Inferior parietal cortex (tissue), 1 donor: ENCODE results near the gene ATRNL1.

Source experiments
- DNase-seq: peaks from one replicate; pipeline ENCODE4 v3.0.0-alpha.2; 2016; ENCODE audit errors: extremely low spot score

The ATRNL1 gene

DNA sequence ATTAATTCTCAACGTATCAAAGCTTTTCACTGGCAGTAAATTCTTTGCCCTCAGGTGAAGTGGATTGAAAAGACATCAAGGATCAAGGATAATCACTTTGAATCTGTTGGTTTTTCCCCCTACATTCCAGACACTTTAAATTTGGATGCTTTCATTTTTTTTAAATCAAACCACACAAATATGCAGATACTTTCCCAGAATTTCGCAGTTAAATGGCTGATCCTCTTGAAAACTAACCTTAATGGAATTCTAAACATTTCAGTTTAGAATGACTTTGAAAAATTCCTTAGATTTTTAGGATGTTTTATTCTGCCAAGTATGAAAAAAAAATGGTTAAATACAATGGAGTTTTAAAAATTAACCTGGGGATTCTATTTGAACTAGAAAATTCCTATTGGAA is 853.9 kb downstream of the ATRNL1 start:
- no peak for DNase-seq

GRCh38 chr10:115948465-115948864 is 855.3 kb downstream of the ATRNL1 start:
- no peak for DNase-seq

DNA sequence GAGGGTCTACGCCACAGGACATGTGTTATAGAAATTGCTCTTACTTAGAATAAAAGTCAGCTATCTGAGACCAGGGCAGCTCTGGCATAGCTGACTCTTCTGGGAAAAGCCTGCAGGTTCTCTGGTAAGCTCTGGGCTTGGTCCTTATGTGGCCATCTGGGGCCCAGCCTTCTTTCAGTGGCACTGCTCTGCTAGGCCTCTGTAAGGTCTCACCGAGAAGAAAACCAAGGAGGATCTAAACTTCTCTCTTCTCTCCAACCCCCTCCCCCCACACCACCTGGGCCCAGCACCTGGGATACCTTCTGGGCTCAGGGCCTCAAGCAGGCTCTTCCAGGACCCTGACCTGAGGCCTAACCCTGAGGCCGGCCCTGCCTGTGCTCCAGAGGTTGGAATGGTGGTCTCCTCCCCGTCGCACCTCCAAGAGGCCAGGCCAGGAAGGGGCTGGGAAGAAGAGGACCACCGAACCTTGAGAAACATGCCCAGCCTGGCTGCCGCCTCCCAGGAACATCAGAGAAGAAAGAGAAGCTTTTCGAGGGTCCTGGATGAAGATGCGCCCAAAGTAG is 856.2 kb downstream of the ATRNL1 start:
- DNase-seq = no peak

DNA sequence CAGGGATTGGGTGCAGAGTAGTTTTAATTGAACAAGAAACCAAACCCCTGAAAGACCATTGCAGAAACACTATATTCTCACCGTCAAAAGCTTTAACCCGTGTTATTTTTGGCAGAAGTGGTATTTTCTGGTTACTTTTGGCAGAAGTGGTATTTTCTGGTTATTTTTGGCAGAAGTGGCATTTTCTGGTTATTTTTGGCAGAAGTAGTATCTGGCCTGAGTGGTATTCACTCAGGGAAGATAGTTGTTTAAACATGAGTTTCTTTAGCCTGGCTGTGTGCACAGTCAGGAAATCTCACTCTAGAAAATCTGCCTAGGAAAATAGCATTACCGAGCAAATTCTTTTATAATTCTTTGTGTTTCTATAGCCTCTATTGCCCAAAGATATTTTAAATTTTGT is 857.2 kb downstream of the ATRNL1 start:
- DNase-seq = no peak

DNA sequence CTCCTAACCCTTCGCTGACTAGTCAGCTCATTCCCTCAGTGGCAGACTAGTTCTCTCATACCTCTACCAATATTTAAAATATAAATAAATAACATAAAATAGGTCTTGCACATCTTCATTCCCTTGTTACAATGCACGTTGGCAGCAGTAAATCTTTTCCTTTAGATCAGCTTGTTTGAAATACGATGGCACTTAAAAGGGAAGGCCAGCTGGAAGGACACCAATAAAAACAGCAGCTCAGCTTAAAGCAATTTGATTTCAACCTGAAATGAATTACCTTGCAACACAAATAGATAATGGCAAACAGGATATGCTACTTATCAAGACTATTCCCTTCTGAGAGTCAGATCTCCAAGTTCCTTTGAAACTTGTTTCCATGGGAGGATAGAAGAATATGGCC is 858.1 kb downstream of the ATRNL1 start:
- DNase-seq = no peak

GRCh38 chr10:115953281-115953680 is 860.1 kb downstream of the ATRNL1 start:
- DNase-seq = no peak

GRCh38 chr10:115953968-115954367 is 860.8 kb downstream of the ATRNL1 start:
- no peak for DNase-seq

GRCh38 chr10:115956225-115957011 is 863.3 kb downstream of the ATRNL1 start:
- no peak for DNase-seq

- no peak for DNase-seq
Measured at GRCh38 chr10:115957012-115957399, 863.8 kb downstream of the ATRNL1 start.

- DNase-seq = no peak
Measured at GRCh38 chr10:115957786-115958442, 864.7 kb downstream of the ATRNL1 start.

DNA sequence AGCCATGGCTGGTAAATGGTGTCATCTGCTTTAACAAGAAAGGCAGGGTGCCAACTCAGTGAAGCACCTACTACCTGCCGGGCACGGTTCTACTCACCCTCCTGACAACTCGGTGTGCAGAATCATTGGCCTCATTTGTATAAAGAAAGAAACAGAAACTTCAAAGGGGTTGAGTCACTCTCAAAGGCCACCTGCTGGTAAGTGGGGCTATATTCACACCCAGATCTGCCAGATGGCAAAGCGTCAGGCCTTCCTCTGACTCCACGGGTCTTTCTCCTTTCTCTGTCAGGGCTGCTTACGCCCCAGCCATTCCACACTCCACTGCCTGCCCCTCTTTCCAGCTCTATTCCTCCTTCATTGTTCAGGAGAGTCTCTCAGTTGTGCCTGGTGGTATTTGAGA is 870.7 kb downstream of the ATRNL1 start:
- DNase-seq = no peak

DNA sequence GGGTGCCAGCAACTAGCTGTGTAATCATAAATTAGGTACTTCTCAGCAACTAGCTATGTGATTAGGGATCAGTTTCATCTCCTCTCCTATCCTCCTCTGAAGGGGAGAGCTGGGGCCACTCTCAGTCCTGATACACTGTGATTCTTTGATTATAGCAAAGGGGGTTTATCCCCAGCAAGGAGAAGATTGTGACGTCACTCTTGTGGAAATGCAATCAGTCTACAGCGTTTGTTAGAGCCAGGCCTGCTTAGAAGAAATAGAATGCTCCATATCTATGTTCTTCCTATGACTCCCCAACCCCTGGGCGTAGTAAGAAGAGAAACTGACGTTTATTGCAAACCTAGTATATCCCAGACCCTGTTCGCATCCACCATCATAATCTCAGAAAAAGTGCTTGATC is 871.7 kb downstream of the ATRNL1 start:
- DNase-seq = no peak

DNA sequence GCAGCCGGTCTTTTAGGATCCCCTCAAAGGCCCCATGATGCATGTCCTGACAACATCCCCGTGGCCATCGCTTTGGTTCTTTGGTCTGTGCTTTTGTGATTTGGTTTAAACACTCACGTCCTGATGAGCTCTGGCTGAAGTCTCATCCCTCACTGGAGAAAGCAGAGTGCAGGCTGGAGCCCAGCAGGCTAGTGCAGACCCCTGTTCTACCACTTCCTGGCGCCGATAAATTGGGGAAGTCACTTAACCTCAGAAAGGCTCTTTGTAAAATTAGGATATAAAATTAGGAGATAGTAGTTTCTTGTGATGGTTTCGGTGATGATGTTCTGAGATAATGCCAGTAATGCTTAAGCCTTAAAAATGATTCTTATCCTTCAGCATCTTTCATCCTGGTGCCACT is 872.2 kb downstream of the ATRNL1 start:
- no peak for DNase-seq

GRCh38 chr10:115968236-115968635 is 875.1 kb downstream of the ATRNL1 start:
- DNase-seq = no peak

GRCh38 chr10:115969591-115969990 is 876.4 kb downstream of the ATRNL1 start:
- no peak for DNase-seq

GRCh38 chr10:115971921-115972320 is 878.8 kb downstream of the ATRNL1 start:
- no peak for DNase-seq

DNA sequence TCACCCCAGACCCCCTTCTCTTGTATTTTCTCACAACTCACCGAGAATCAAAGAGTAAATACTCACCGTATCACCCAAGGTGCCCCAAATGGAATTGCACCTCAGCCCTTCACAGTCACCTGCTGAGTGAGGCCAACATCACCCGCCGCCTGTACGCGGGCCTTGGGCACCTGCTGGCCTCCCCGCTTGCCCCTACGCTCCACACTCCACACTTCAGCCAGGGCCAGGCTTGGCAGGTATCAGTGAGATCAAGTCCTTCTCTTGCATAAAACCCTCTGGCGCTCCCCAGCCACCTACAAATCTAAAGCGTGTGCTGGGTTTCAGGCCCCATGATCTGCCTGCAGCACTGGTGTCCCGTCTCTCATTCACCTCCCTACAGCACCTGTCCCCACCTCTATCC is 879.3 kb downstream of the ATRNL1 start:
- no peak for DNase-seq

DNA sequence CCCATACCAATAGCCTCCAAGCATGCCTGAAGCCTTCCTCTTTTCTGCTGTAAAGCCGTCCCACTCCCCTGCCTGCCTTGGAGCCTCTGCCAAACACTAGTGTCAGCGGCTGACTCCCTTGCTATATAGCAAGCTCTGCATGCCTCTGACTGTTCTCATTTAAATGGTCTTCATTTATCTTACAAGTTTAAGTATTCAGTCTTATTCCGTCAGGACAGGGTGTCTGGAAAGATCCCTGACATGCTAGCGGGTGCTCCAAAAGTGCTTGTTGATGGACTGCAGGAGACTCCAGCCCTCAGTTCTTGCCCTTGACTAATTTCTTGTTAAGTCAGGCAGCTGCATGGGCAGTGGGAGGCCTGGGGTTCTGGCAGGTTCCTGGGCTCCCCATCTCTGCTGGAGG is 881.2 kb downstream of the ATRNL1 start:
- no peak for DNase-seq

DNA sequence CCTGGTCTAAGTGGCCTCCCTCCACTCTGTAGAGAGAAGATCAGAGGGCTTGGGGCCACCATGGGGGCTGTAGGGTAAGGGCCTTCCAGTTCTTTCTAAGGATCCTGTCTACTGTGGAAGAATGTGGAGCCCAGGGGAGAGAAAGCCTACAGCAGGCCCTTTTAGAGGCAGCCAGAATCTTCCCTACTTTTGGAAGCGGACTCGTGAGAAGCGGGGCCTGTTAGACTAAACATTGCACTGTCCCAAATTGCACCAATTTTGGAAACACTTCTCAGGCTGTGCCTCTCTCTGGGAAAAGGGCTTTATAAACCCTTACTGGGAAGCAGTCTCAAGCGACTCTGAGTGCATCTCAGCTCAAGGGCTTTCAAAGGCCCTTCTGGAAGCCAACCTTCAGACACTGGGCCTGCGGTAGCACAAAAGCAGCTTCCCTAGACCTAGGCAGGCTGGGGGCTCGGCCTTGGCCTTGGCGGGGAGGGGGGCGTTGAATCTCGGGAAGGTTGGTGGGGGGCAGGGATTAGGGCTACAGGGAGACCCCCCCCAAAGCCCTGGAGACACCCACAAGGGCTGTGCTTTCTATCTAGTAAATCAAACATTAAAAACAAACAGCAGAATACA is 881.8 kb downstream of the ATRNL1 start:
- DNase-seq = no peak

DNA sequence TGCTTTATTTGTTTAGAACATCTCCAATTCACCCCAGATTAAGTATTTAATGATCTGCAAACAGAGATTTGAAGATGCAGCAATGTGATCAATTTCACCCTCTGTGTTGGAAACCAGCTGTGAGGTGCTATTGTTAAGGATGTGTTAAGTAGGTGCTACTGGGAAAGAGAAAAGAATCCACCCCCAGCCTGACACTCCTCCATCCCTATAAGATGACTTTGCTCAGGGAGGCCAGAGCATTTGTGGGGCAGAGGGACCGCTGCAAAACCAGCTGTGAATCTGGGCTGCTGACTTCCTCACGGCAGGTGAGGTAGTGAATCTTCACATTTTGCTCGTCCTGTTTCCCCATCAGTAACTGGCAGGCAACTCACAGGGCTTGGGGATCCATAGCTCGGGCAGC is 882.3 kb downstream of the ATRNL1 start:
- DNase-seq = no peak

DNA sequence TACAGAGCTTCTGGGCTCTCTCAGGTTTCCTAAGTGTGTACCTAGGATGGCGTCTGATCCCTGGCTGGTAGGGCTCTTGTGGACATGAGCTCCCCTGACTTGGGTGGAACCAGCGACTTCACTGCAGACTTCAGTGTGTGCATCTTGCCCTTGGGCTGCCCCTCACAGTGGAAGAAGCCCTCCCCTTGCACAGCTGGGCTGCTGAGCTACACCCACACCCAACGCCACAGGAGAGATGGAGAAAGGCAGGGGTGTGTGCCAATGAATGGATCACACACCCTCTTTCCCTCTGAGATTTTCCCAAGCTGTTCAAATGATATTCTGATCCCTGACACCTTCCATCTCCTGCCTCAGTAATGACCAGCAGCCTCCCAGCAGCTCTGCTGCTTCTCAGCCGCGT is 883.2 kb downstream of the ATRNL1 start:
- no peak for DNase-seq

DNA sequence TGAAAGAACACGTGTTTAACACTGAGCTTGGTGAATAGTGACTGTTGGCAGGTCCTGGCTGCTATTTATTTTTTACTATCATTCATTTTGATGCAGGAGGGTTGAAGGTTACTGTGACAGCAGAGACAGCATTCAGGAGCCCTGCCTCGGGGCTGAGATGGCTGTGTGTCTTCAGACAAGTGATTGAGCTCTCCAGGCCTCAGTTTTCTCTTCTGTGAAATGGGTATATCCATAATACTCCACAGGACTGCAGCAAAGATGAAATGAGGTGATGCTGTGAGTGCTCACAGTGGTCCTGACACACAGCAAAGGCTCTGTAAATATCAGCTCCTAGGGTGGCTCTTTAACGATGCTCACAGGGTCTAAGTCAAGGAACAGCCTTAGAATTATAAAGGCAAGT is 884.7 kb downstream of the ATRNL1 start:
- no peak for DNase-seq

DNA sequence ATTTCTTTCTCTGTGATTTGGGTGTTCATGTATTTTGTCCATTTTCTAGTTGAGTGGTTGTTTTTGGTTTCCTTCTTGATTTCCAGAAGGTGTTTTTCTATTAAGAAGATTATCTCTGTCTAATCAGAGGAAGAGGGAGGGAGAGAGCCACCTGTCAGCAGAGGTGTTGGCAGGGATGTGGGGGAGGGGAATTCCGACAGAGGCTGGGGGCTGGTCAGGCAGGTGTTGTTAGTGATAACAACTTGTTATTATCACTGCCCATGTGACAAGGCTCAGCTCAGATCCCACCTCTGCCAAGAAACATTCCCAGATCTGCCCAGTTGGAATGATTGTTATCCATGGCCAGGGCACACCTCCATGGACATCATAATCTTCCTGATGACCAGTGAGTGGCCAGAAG is 886.4 kb downstream of the ATRNL1 start:
- no peak for DNase-seq
